ENCODE results near the gene LDLR.

Gene LDLR

DNA sequence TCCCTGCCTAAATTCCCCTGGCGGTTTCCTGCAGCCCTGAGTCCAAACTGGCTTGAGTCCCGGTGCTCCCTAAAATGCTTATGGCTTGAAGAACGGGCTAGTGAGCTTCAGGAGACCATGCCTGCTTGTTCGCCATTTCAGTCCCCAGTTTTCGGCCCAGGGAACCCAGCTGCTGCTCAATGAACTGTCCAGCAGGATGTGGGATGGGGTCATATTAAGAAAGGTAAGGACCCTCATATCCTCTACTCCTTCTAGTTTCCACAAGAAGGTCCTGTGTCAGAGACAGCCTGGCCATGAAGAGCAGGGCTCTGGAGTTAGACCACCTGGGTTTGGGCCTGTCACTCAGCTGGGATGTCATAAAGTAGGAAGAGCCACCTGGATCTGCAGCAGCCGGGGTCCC is 83.3 kb downstream of the LDLR start:
- Histone ChIP-seq H3K9ac (no peak overlapping the region), H3K4me1 (no peaks in the 10 kb centered on the region), H3K27ac (no peak overlapping the region), H3K9me3 (ENCODE audit: control insufficient read depth, low read length) (no peaks in the 10 kb centered on the region), H3K27me3 (ENCODE audit: control insufficient read depth, insufficient read depth, low read length) (no peaks in the 10 kb centered on the region), H3K36me3 (ENCODE audit: control insufficient read depth, insufficient read depth, low read length) (no peaks in the 10 kb centered on the region), H2AFZ (no peak overlapping the region), H3K79me2 (no peaks in the 10 kb centered on the region), H3K4me2 (ENCODE audit: low read length) (no peak overlapping the region), H3K4me3 (ENCODE audit: low read depth, low read length) (no peak overlapping the region)
- TF ChIP-seq, protein P1, sequence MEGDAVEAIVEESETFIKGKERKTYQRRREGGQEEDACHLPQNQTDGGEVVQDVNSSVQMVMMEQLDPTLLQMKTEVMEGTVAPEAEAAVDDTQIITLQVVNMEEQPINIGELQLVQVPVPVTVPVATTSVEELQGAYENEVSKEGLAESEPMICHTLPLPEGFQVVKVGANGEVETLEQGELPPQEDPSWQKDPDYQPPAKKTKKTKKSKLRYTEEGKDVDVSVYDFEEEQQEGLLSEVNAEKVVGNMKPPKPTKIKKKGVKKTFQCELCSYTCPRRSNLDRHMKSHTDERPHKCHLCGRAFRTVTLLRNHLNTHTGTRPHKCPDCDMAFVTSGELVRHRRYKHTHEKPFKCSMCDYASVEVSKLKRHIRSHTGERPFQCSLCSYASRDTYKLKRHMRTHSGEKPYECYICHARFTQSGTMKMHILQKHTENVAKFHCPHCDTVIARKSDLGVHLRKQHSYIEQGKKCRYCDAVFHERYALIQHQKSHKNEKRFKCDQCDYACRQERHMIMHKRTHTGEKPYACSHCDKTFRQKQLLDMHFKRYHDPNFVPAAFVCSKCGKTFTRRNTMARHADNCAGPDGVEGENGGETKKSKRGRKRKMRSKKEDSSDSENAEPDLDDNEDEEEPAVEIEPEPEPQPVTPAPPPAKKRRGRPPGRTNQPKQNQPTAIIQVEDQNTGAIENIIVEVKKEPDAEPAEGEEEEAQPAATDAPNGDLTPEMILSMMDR (IDR thresholded peaks at IDR 0.05), result no peak

DNA sequence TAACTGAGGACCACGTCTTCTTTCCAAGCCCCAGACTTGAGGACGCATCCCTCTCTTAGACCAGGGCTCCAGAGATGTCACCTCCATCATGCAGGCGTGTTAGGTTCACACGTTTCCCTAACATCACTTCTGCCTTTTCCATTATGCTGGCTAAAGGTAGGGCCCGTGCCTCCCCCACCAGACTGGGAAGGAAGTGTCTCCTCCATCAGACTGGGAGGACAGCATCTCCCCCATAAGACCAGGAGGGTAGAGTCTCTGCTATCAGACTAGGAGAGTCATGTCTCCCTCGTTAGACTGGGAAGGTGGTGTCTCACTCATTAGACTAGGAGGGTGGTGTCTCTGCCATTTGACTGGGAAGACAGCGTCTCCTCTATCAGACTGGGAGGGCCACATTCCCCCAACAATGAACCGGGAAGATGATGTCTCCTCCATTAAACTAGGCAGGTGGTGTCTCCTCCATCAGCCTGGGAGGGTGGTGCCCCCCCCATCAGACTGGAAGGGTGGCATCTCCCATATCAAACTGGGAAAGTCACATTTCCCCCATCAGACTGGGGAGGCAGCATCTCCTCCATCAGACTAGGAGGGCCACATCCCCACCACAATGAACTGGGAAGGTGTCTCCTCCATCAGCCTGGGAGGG is 84.4 kb downstream of the LDLR start:
- H3K27me3 ChIP-seq (ENCODE audit: control insufficient read depth, insufficient read depth, low read length), result no peaks in the 10 kb centered on the region
- no peak overlapping the region for H2AFZ ChIP-seq
- no peak overlapping the region for H3K9ac ChIP-seq
- H3K9me3 ChIP-seq (ENCODE audit: control insufficient read depth, low read length), result no peaks in the 10 kb centered on the region
- no peak overlapping the region for H3K27ac ChIP-seq
- H3K36me3 ChIP-seq (ENCODE audit: control insufficient read depth, insufficient read depth, low read length), result no peaks in the 10 kb centered on the region
- no peaks in the 10 kb centered on the region for H3K4me1 ChIP-seq
- H3K4me2 ChIP-seq (ENCODE audit: low read length), result no peak overlapping the region
- H3K79me2 ChIP-seq, result no peaks in the 10 kb centered on the region
- TF ChIP-seq, protein P1 (IDR thresholded peaks at IDR 0.05), result no peak
- H3K4me3 ChIP-seq (ENCODE audit: low read depth, low read length), result no peak overlapping the region

DNA sequence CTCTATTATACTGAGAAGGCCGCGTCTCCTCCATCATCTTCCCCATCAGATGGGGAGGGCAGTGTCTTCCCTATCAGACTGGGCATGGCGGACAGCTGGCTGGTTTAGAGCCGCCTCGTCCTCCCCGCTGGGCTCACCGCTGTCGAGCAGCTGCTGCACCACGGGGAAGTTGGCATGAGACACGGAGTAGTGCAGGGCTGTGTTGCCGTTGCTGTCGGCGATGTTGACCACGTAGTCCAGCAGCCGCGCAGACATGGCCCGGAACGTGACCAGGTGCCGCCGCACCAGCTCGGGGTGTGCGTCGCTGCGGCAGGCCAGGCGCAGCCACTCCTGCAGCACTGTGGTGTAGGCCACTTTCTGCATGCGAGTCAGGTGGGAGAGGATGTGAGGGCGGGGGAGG is 85.1 kb downstream of the LDLR start:
- TF ChIP-seq, protein P1 (IDR thresholded peaks at IDR 0.05), result no peak
- H3K4me3 ChIP-seq (ENCODE audit: low read depth, low read length), result no peak overlapping the region
- H3K27ac ChIP-seq, result no peak overlapping the region
- no peaks in the 10 kb centered on the region for H3K27me3 ChIP-seq (ENCODE audit: control insufficient read depth, insufficient read depth, low read length)
- H3K36me3 ChIP-seq (ENCODE audit: control insufficient read depth, insufficient read depth, low read length), result no peaks in the 10 kb centered on the region
- no peak overlapping the region for H3K9ac ChIP-seq
- no peak overlapping the region for H3K4me2 ChIP-seq (ENCODE audit: low read length)
- H3K79me2 ChIP-seq, result no peaks in the 10 kb centered on the region
- no peak overlapping the region for H2AFZ ChIP-seq
- no peaks in the 10 kb centered on the region for H3K4me1 ChIP-seq
- no peaks in the 10 kb centered on the region for H3K9me3 ChIP-seq (ENCODE audit: control insufficient read depth, low read length)

DNA sequence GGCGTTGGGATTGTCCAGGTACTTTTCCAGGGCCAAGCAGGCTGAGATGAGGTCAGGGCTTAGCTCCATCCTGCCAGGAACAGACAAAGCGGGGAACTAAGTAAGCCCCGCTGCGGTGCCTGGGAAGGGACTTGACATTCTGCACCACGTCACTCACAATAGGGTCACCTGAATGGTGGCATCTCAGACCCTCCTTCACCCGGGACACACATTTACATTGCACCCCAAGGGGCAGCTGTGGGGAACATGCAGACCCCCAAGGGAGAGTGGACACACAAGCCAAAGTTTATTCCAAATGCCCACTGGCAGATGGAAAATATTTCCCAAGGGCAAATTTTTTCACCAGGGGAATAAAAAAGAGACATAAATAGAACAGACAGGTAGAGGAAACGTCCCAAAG is 86.7 kb downstream of the LDLR start:
- no peak overlapping the region for H2AFZ ChIP-seq
- TF ChIP-seq, protein P1 (IDR thresholded peaks at IDR 0.05), result no peak
- H3K36me3 ChIP-seq (ENCODE audit: control insufficient read depth, insufficient read depth, low read length), result no peaks in the 10 kb centered on the region
- no peak overlapping the region for H3K4me3 ChIP-seq (ENCODE audit: low read depth, low read length)
- no peaks in the 10 kb centered on the region for H3K9me3 ChIP-seq (ENCODE audit: control insufficient read depth, low read length)
- H3K27ac ChIP-seq, result no peak overlapping the region
- H3K4me1 ChIP-seq, result no peaks in the 10 kb centered on the region
- H3K9ac ChIP-seq, result no peak overlapping the region
- H3K4me2 ChIP-seq (ENCODE audit: low read length), result no peak overlapping the region
- no peaks in the 10 kb centered on the region for H3K79me2 ChIP-seq
- H3K27me3 ChIP-seq (ENCODE audit: control insufficient read depth, insufficient read depth, low read length), result no peaks in the 10 kb centered on the region

All from parathyroid adenoma (tissue), 2 donors.